ENCODE measurements around the gene SMAD2.

- TF ChIP-seq CTCF (IDR thresholded peaks at IDR 0.05; ENCODE audit: borderline replicate concordance, extremely low read depth, low read length, poor library complexity, severe bottlenecking), result no peak
- TF ChIP-seq EZH2 (IDR thresholded peaks at IDR 0.05; ENCODE audit: borderline replicate concordance, low read depth, low read length, severe bottlenecking), result no peak
Measured at GRCh38 chr18:47872426-47872825, 58.0 kb downstream of the SMAD2 start.
